Stomach smooth muscle (tissue), 2 donors: ENCODE data around the gene ALDH3A2.
A peak's percentile ranks its signal among the peaks of the same experiment; 100 is the strongest.

Experiments
- H3K27ac ChIP-seq: one replicate; pipeline ENCODE4 v1.7.0; 2013; ENCODE audit warnings: mild to moderate bottlenecking, low read length, inconsistent platforms
- H3K27me3 ChIP-seq, 2 donors: one replicate each; pipeline ENCODE4 v1.7.0; 2013; ENCODE audit warnings: low read length in 2 of 2; ENCODE audit not compliant: insufficient read depth in 2 of 2, control insufficient read depth in 1 of 2
- H3K36me3 ChIP-seq, 2 donors: one replicate each; pipeline ENCODE4 v1.7.0; 2013; ENCODE audit warnings: low read length in 2 of 2; ENCODE audit not compliant: control insufficient read depth in 2 of 2, insufficient read depth in 2 of 2
- H3K4me1 ChIP-seq: one replicate; pipeline ENCODE4 v1.7.0; 2013; ENCODE audit warnings: low read length; ENCODE audit not compliant: control insufficient read depth, insufficient read depth
- H3K4me3 ChIP-seq, 2 donors: one replicate each; pipeline ENCODE4 v1.7.0; 2013; ENCODE audit warnings: low read length in 2 of 2
- H3K9ac ChIP-seq, 2 donors: one replicate each; pipeline ENCODE4 v1.7.0; 2013; ENCODE audit warnings: low read length in 2 of 2, mild to moderate bottlenecking in 1 of 2
- H3K9me3 ChIP-seq, 2 donors: one replicate each; pipeline ENCODE4 v1.7.0; 2013; ENCODE audit warnings: low read length in 2 of 2; ENCODE audit not compliant: control insufficient read depth in 2 of 2
- donor health status: healthy.
- donor health status: Pancreatic carcinoma.

Gene ALDH3A2

DNA sequence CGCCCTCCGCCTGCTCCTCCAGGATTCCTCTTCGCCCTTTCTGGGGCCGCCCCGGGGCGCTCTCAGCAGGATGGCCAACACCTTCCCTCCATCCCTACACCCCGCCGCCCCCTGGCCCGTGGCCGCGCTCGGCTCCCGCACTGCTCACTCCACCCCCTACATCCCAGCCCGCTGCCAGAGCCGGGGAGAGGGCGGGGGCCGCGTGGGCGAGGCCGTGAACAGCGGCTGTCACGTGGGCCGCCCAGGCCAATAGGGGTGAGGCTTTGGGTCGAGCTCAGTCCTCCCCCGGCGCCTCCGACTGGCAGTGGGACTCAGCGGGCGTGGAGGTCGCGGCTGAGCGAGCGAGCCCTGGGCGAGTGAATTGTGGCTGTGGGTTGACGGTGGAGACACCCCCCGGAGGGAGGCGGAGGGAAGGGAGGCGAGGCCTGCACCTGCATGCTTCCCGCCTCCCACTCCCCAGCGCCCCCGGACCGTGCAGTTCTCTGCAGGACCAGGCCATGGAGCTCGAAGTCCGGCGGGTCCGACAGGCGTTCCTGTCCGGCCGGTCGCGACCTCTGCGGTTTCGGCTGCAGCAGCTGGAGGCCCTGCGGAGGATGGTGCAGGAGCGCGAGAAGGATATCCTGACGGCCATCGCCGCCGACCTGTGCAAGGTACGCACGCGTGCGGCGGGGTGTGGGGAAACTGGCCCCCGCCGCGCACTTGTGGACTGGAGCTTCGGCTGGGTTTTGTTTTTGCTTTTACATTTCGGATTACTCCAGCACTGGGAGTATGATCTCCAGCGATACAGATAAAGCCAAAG is at the start of gene ALDH3A2:
ALDH3A2 (plus strand) TSS at position 277 of the 799 bp plus-strand sequence; CDS start at position 498, 221 bp downstream.
- H3K27ac ChIP-seq = peak within 1 kb of the TSS; percentile 95
- no peaks in the 10 kb centered on the region for H3K9me3 ChIP-seq
- no peaks in the 10 kb centered on the region for H3K27me3 ChIP-seq
- no peaks in the 10 kb centered on the region for H3K36me3 ChIP-seq
- H3K4me1 ChIP-seq = peaks cover 37% of the 10 kb centered on the region
- H3K9ac ChIP-seq = peak within 1 kb of the TSS; percentile 90 to 94
- peak within 1 kb of the TSS; percentile 69 to 96 for H3K4me3 ChIP-seq

DNA sequence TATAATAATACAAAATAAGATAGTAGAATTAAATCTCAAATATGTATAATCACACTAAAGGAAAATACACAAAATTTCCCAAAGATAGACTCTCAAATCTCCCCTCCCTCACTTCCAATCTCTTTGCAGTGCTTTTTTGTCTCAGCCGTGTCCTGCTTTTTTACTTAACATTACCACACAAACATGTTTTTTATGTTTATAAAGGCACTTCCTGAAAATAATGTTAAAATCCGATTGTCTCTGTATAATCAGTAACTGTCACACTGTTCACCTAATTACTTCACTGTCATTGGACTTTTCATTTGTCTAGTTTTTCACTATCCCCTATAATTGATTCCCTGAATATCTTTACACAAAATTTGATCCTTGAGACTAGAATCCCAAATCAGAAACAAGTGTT is 38.2 kb upstream of the ALDH3A2 start:
- H3K9ac ChIP-seq = no peak overlapping the region
- H3K4me3 ChIP-seq = no peak overlapping the region
- H3K36me3 ChIP-seq = no peaks in the 10 kb centered on the region
- no peaks in the 10 kb centered on the region for H3K9me3 ChIP-seq
- peaks cover 3% of the 10 kb centered on the region for H3K4me1 ChIP-seq
- no peak overlapping the region for H3K27ac ChIP-seq
- no peaks in the 10 kb centered on the region for H3K27me3 ChIP-seq

DNA sequence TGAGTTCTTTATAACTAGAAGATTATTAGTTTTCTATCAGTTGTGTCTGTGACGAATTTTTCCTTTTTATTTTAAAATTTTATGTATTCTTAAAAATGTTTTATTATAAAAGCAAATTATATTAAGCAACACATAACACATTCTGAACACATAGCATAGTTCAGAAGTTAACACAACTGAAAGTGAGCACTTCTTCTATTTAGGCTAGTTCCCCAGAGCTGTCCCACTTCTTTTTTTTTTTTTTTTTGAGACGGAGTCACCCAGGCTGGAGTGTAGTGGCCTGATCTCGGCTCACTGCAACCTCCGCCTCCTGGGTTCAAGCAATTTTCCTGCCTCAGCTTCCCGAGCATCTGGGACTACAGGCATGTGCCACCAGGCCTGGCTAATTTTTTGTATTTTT is 37.7 kb upstream of the ALDH3A2 start:
- H3K9ac ChIP-seq = no peak overlapping the region
- no peak overlapping the region for H3K4me3 ChIP-seq
- no peaks in the 10 kb centered on the region for H3K9me3 ChIP-seq
- no peaks in the 10 kb centered on the region for H3K27me3 ChIP-seq
- no peak overlapping the region for H3K27ac ChIP-seq
- peaks cover 3% of the 10 kb centered on the region for H3K4me1 ChIP-seq
- no peaks in the 10 kb centered on the region for H3K36me3 ChIP-seq

DNA sequence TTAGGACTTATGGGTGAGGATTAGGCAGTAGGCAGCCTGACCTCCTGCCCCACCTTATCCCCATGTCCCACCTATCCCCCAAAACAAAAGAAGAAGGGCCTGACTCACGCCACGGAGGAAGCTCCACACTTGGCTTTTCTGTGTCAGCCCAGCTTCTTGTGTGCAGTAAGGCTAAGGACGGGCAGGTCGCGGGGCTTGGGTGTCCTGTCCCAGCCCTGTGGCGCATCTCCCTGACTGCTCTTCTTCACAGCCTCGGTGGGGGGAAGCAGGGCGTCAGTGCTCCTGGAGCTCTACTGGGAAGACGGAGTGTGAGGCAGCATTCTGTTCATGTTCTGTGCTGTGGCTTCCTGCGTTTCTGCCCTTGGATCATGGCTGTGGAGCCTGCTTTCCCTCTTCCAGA is 34.6 kb upstream of the ALDH3A2 start:
- H3K27ac ChIP-seq = no peak overlapping the region
- no peaks in the 10 kb centered on the region for H3K36me3 ChIP-seq
- H3K27me3 ChIP-seq = no peaks in the 10 kb centered on the region
- peaks cover 1 to 9% of the 10 kb centered on the region in 2 donors for H3K9me3 ChIP-seq
- H3K4me1 ChIP-seq = peaks cover 3% of the 10 kb centered on the region
- H3K4me3 ChIP-seq = peak overlapping the region in 1 of 2 donors; percentile 22
- no peak overlapping the region for H3K9ac ChIP-seq

DNA sequence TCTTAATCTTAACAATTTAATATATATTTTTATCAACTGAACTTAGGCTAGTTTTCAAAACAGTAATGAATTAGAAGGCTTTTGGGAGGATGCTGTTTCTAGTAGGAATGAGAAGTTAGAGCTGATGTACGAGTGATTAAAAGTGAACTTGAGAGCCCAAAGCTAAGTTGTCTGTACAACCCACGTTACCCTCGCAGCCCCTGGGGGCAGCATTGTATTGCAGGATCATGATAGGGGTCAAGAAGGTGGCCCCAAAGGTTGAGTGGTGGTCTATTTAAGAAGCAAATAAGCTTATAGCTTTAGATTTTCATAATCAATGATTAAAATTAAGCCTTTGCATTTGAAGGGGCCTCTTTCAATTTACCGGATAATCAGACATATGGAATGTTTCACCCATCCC is 33.7 kb upstream of the ALDH3A2 start:
- Histone ChIP-seq H3K9me3 (peaks cover 9 to 19% of the 10 kb centered on the region in 2 donors), H3K4me3 (no peak overlapping the region), H3K4me1 (peaks cover 3% of the 10 kb centered on the region), H3K27ac (no peak overlapping the region), H3K36me3 (no peaks in the 10 kb centered on the region), H3K9ac (no peak overlapping the region), H3K27me3 (no peaks in the 10 kb centered on the region)

DNA sequence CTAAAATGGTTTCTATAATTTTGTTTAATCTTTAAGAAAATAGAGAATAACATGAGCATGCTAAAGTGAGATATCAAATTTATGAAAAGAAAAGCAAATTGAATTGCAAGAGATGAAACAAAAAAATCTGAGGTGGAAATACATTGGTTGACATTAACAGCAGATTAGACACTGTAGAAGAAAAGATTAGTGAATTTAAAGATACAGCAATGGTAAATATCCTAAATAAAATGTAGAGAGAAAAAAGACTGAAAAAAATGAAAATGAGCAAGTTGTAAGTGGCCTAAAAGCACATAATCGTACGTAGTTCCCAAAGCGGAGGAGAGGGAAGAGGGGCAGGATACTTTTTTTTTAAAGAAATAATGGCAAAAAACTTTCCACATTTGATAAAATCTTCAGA is 30.5 kb upstream of the ALDH3A2 start:
- no peak overlapping the region for H3K27ac ChIP-seq
- H3K4me1 ChIP-seq = peaks cover 3% of the 10 kb centered on the region
- H3K36me3 ChIP-seq = no peaks in the 10 kb centered on the region
- no peaks in the 10 kb centered on the region for H3K27me3 ChIP-seq
- no peak overlapping the region for H3K4me3 ChIP-seq
- no peak overlapping the region for H3K9ac ChIP-seq
- peaks cover 12 to 25% of the 10 kb centered on the region in 2 donors for H3K9me3 ChIP-seq

DNA sequence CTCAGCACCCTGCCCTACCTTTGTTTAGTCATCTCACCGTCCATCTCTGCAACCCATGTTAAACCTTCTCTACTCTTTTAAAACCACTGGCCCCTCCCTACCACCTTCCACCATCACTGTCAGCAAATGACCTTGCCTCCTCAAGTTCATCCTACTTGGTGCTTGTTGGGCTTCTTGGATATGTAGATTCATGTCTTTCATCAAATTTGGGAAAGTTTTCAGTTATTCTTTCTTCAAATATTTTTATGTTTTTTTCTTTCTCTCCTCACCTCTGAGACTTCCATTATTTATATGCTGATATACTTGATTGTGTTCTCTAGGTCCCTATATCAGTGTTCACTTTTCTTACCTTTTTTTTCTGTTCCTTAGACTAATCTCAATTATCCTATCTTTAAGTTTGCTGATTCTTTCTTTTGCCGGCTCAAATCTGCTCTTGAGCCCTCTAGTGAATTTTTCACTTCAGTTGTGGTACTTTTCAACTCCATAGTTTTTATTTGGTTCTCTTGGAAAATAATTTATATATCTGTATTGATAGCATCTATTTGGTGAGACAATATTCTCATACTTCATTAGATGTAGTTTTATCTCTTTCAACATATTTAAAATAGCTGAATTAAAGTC is 28.7 kb upstream of the ALDH3A2 start:
- H3K27ac ChIP-seq = no peak overlapping the region
- H3K27me3 ChIP-seq = no peaks in the 10 kb centered on the region
- no peak overlapping the region for H3K9ac ChIP-seq
- H3K9me3 ChIP-seq = peaks cover 12 to 25% of the 10 kb centered on the region in 2 donors
- H3K4me3 ChIP-seq = no peak overlapping the region
- no peaks in the 10 kb centered on the region for H3K36me3 ChIP-seq
- H3K4me1 ChIP-seq = no peaks in the 10 kb centered on the region

DNA sequence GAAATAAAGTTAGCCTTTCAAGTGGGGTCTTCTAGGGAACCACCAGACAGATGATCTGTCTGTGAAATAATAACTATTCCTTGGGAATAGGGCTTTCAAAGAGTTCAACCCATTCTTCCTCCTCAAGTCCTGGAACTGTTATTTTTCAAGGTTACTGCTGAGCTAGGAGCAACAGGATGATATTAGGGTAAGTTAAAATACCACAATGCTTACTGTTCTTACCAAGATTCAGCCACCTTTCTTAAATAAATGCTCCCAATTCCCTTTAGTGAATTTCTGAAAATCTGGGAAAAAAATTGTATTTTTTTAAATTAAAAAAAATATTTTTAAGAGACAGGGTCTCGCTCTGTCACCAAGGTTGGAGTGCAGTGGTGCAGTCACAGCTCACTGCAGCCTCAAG is 26.9 kb upstream of the ALDH3A2 start:
- Histone ChIP-seq H3K36me3 (no peaks in the 10 kb centered on the region), H3K27ac (no peak overlapping the region), H3K9me3 (peaks cover 12 to 25% of the 10 kb centered on the region in 2 donors), H3K4me1 (no peaks in the 10 kb centered on the region), H3K27me3 (no peaks in the 10 kb centered on the region), H3K9ac (no peak overlapping the region), H3K4me3 (no peak overlapping the region)

DNA sequence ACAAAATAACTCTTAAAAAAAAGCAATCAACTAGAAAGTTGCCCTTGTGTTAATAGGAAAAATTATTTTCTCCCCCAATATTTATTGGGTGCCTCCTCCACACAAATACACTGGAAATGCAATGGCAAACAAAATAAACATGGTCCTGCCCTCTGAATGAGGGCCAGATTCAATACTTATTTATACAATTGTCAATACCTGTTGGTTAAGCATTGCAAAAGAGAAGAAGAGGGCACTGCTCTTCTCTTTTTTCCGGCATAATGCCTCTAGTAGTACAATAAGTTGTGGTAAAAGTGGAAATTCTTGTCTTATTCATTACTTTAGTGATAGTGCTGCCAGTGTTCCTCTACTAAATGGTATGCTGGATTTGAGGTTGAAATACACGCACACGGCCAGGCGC is 22.5 kb upstream of the ALDH3A2 start:
- Histone ChIP-seq H3K9me3 (peaks cover 0 to 4% of the 10 kb centered on the region in 2 donors), H3K4me1 (no peaks in the 10 kb centered on the region), H3K9ac (no peak overlapping the region), H3K36me3 (no peaks in the 10 kb centered on the region), H3K4me3 (no peak overlapping the region), H3K27me3 (no peaks in the 10 kb centered on the region), H3K27ac (no peak overlapping the region)

DNA sequence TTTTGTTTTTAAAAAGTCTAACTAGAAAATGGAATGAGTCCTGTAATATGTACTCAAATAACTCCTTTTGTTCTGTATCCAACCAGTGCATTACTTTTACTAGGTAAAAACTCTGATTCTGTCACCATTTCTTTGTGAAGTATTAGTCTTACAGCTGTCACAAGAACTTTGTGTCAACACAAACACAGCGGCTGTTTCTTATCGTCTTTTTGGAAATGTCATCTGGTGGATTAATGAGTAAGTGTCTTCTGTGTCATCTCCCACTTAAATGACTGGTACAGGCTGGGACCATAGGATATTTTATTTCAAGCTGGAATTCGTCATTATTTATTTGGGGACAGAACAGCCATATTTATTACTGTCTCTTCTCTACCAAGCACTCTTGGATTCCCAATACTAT is 19.1 kb upstream of the ALDH3A2 start:
- H3K9me3 ChIP-seq = no peaks in the 10 kb centered on the region
- no peaks in the 10 kb centered on the region for H3K27me3 ChIP-seq
- no peak overlapping the region for H3K4me3 ChIP-seq

DNA sequence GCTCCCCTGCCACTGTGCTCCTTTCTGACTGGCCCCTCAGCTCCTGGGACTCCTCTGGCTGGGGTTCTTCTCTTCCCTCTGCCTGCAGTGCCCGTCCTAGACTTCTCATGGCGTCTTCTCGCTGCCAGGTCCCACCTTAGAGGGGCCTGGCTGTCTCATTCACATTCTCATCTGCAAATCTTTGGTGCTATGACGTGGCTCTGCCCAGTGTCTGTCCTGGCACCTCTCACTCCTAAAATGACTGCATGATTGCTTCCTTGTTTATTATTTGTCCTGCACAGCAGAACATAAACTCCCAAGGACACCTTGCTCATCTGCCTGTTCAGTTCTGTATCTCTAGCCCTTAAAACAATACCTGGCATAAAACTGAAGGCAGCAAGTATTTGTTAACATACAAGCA is 18.5 kb upstream of the ALDH3A2 start:
- Histone ChIP-seq H3K4me3 (no peak overlapping the region), H3K4me1 (no peaks in the 10 kb centered on the region), H3K9me3 (no peaks in the 10 kb centered on the region), H3K27ac (no peak overlapping the region), H3K27me3 (no peaks in the 10 kb centered on the region), H3K9ac (no peak overlapping the region), H3K36me3 (no peaks in the 10 kb centered on the region)

More for the DNA sequence above, 19.1 kb upstream of the ALDH3A2 start:
- no peaks in the 10 kb centered on the region for H3K4me1 ChIP-seq
- no peak overlapping the region for H3K9ac ChIP-seq
- no peaks in the 10 kb centered on the region for H3K36me3 ChIP-seq
- no peak overlapping the region for H3K27ac ChIP-seq
